Natural killer cell treated with Interleukin-12 subunit alpha and Interleukin-12 subunit beta and Interleukin-15 and Interleukin-18, amount 100 ng/mL, for 72 hours (primary cell): Measurements from ENCODE around the gene TLR7. TPM values are rescaled to one million over a fixed set of nuclear protein-coding genes. Genes with fewer than 3 reads are reported as not detected.

Experiments used
- ATAC-seq, 2 donors: fragments of 150-1000 bp; cut with Tn5 transposase in 1 of 2; sonication (Bioruptor Pico), chemical (Tn5 transposase) in 1 of 2; 2 replicates each; pipeline ENCODE4 v1.10.0; 2021
- DNase-seq: peaks from one replicate; pipeline ENCODE4 v3.0.0; 2022; ENCODE audit warnings: low spot score
- H3K27ac Mint-ChIP-seq, 2 donors: 1 replicate in 1 of 2; 2 replicates in 1 of 2; pipeline ENCODE4 v1.8.0; 2022; ENCODE audit warnings: mixed read lengths in 2 of 2, mild to moderate bottlenecking in 1 of 2, moderate library complexity in 1 of 2
- H3K27me3 Mint-ChIP-seq, 2 donors: 1 replicate in 1 of 2; 2 replicates in 1 of 2; pipeline ENCODE4 v1.8.0; 2022; ENCODE audit warnings: mixed read lengths in 2 of 2
- H3K36me3 Mint-ChIP-seq: one replicate; pipeline ENCODE4 v1.8.0; 2022; ENCODE audit warnings: mixed read lengths
- H3K4me1 Mint-ChIP-seq, 2 donors: 1 replicate in 1 of 2; 2 replicates in 1 of 2; pipeline ENCODE4 v1.8.0; 2022; ENCODE audit warnings: low read depth in 2 of 2, mixed read lengths in 2 of 2, mild to moderate bottlenecking in 1 of 2
- H3K4me3 Mint-ChIP-seq: one replicate; pipeline ENCODE4 v1.8.0; 2022; ENCODE audit warnings: mixed read lengths
- H3K9me3 Mint-ChIP-seq: 2 replicates; pipeline ENCODE4 v1.8.0; 2022; ENCODE audit warnings: mixed read lengths
- total RNA-seq, 2 donors: library from RNA; stranded (reverse); gene quantifications; one replicate each; pipeline ENCODE4 v1.2.3, GENCODE V29; 2022

TLR7 gene
- total RNA-seq, 2 donors from 2014 or later = 0.31 TPM; not detected in 1

- Mint-ChIP-seq H3K9me3 (no peaks in the 10 kb centered on the region), H3K27ac (no peak overlapping the region), H3K27me3 (peaks cover 0 to 20% of the 10 kb centered on the region in 2 donors), H3K4me3 (no peak overlapping the region), H3K4me1 (peaks cover 6 to 11% of the 10 kb centered on the region in 2 donors), H3K36me3 (no peaks in the 10 kb centered on the region)
- no peak for DNase-seq
- ATAC-seq = no peak
Measured at GRCh38 chrX:12896935-12897334, 30.1 kb downstream of the TLR7 start.

- Mint-ChIP-seq H3K27me3 (peaks cover 0 to 21% of the 10 kb centered on the region in 2 donors), H3K27ac (no peak overlapping the region), H3K4me3 (no peak overlapping the region), H3K4me1 (peaks cover 0 to 6% of the 10 kb centered on the region in 2 donors), H3K9me3 (no peaks in the 10 kb centered on the region), H3K36me3 (no peaks in the 10 kb centered on the region)
- DNase-seq (no peak), ATAC-seq (no peak)
Measured at GRCh38 chrX:12898073-12898472, 31.2 kb downstream of the TLR7 start.

- H3K27me3 Mint-ChIP-seq = peaks cover 0 to 17% of the 10 kb centered on the region in 2 donors
Measured at GRCh38 chrX:12899506-12899905, 32.6 kb downstream of the TLR7 start.

GRCh38 chrX:12901486-12901885 lies 34.6 kb downstream of the TLR7 start:
- Mint-ChIP-seq H3K36me3 (no peaks in the 10 kb centered on the region), H3K4me1 (peaks cover 0 to 6% of the 10 kb centered on the region in 2 donors), H3K27me3 (peaks cover 0 to 17% of the 10 kb centered on the region in 2 donors), H3K4me3 (no peak overlapping the region), H3K9me3 (no peaks in the 10 kb centered on the region), H3K27ac (no peak overlapping the region)
- peak in 1 of 2 donors; percentile 65 for ATAC-seq
- DNase-seq = peak; percentile 64

More at GRCh38 chrX:12899506-12899905, 32.6 kb downstream of the TLR7 start:
- ATAC-seq (no peak), DNase-seq (no peak)
- H3K36me3 Mint-ChIP-seq = no peaks in the 10 kb centered on the region
- no peak overlapping the region for H3K27ac Mint-ChIP-seq
- no peaks in the 10 kb centered on the region for H3K9me3 Mint-ChIP-seq
- peaks cover 0 to 6% of the 10 kb centered on the region in 2 donors for H3K4me1 Mint-ChIP-seq
- H3K4me3 Mint-ChIP-seq = no peak overlapping the region

- H3K9me3 Mint-ChIP-seq = no peaks in the 10 kb centered on the region
- DNase-seq (no peak), ATAC-seq (no peak)
- peaks cover 0 to 9% of the 10 kb centered on the region in 2 donors for H3K27me3 Mint-ChIP-seq
- no peaks in the 10 kb centered on the region for H3K36me3 Mint-ChIP-seq
- H3K4me1 Mint-ChIP-seq = peaks cover 0 to 6% of the 10 kb centered on the region in 2 donors
- H3K4me3 Mint-ChIP-seq = no peak overlapping the region
- H3K27ac Mint-ChIP-seq = peak overlapping the region in 1 of 2 donors; percentile 64
Measured at GRCh38 chrX:12903646-12904045, 36.8 kb downstream of the TLR7 start.

GRCh38 chrX:12906046-12906761 lies 39.3 kb downstream of the TLR7 start, which contains the start of gene TLR8:
TLR8 (plus strand) TSS chrX:12906620; CDS start chrX:12906707, 87 bp downstream.
- H3K4me1 Mint-ChIP-seq = peaks cover 0 to 10% of the 10 kb centered on the region in 2 donors
- no peak within 1 kb of the TSS for H3K4me3 Mint-ChIP-seq
- ATAC-seq (no peak), DNase-seq (no peak)
- H3K27ac Mint-ChIP-seq = no peak within 1 kb of the TSS
- no peaks in the 10 kb centered on the region for H3K9me3 Mint-ChIP-seq
- peaks cover 0 to 11% of the 10 kb centered on the region in 2 donors for H3K27me3 Mint-ChIP-seq
- no peaks in the 10 kb centered on the region for H3K36me3 Mint-ChIP-seq

- Mint-ChIP-seq H3K36me3 (no peaks in the 10 kb centered on the region), H3K4me3 (no peak overlapping the region), H3K27me3 (peaks cover 0 to 14% of the 10 kb centered on the region in 2 donors), H3K4me1 (peaks cover 7 to 10% of the 10 kb centered on the region in 2 donors), H3K27ac (no peak overlapping the region), H3K9me3 (no peaks in the 10 kb centered on the region)
- ATAC-seq (no peak), DNase-seq (no peak)
Measured at GRCh38 chrX:12910423-12911121, 43.7 kb downstream of the TLR7 start.

- H3K4me1 Mint-ChIP-seq = peaks cover 7 to 10% of the 10 kb centered on the region in 2 donors
- DNase-seq (no peak), ATAC-seq (no peak)
- H3K36me3 Mint-ChIP-seq = no peaks in the 10 kb centered on the region
- no peaks in the 10 kb centered on the region for H3K9me3 Mint-ChIP-seq
- H3K27me3 Mint-ChIP-seq = peaks cover 0 to 14% of the 10 kb centered on the region in 2 donors
- no peak overlapping the region for H3K4me3 Mint-ChIP-seq
- H3K27ac Mint-ChIP-seq = no peak overlapping the region
Measured at GRCh38 chrX:12911122-12911470, 44.2 kb downstream of the TLR7 start.

GRCh38 chrX:12912791-12913482 lies 46.1 kb downstream of the TLR7 start:
- Mint-ChIP-seq H3K4me3 (no peak overlapping the region), H3K4me1 (peaks cover 7 to 10% of the 10 kb centered on the region in 2 donors), H3K36me3 (no peaks in the 10 kb centered on the region), H3K27me3 (peaks cover 0 to 17% of the 10 kb centered on the region in 2 donors), H3K27ac (no peak overlapping the region), H3K9me3 (no peaks in the 10 kb centered on the region)
- DNase-seq = no peak
- no peak for ATAC-seq

GRCh38 chrX:12917753-12918152 lies 50.9 kb downstream of the TLR7 start:
- H3K27ac Mint-ChIP-seq = no peak overlapping the region
- H3K4me3 Mint-ChIP-seq = no peak overlapping the region
- H3K4me1 Mint-ChIP-seq = peaks cover 0 to 10% of the 10 kb centered on the region in 2 donors
- no peaks in the 10 kb centered on the region for H3K9me3 Mint-ChIP-seq
- peaks cover 0 to 34% of the 10 kb centered on the region in 2 donors for H3K27me3 Mint-ChIP-seq
- DNase-seq (no peak), ATAC-seq (no peak)
- no peaks in the 10 kb centered on the region for H3K36me3 Mint-ChIP-seq

- H3K9me3 Mint-ChIP-seq = no peaks in the 10 kb centered on the region
- H3K27ac Mint-ChIP-seq = peak overlapping the region; percentile 66 to 81
- no peaks in the 10 kb centered on the region for H3K36me3 Mint-ChIP-seq
- no peak for DNase-seq
- peaks cover 0 to 30% of the 10 kb centered on the region in 2 donors for H3K27me3 Mint-ChIP-seq
- H3K4me3 Mint-ChIP-seq = peak overlapping the region; percentile 21
- ATAC-seq = peak; percentile 87 to 88
- H3K4me1 Mint-ChIP-seq = peaks cover 0 to 10% of the 10 kb centered on the region in 2 donors
Measured at GRCh38 chrX:12919051-12919450, 52.2 kb downstream of the TLR7 start.

- peak overlapping the region; percentile 21 for H3K4me3 Mint-ChIP-seq
- ATAC-seq = no peak
- H3K27me3 Mint-ChIP-seq = peaks cover 0 to 32% of the 10 kb centered on the region in 2 donors
- no peak for DNase-seq
- H3K36me3 Mint-ChIP-seq = no peaks in the 10 kb centered on the region
- no peaks in the 10 kb centered on the region for H3K9me3 Mint-ChIP-seq
- H3K4me1 Mint-ChIP-seq = peaks cover 0 to 10% of the 10 kb centered on the region in 2 donors
- peak overlapping the region; percentile 66 to 81 for H3K27ac Mint-ChIP-seq
Measured at GRCh38 chrX:12919620-12920019, 52.7 kb downstream of the TLR7 start.

GRCh38 chrX:12920990-12921389 lies 54.1 kb downstream of the TLR7 start:
- Mint-ChIP-seq H3K4me1 (peaks cover 0 to 10% of the 10 kb centered on the region in 2 donors), H3K9me3 (no peaks in the 10 kb centered on the region), H3K27ac (no peak overlapping the region), H3K36me3 (no peaks in the 10 kb centered on the region), H3K27me3 (peaks cover 0 to 37% of the 10 kb centered on the region in 2 donors), H3K4me3 (no peak overlapping the region)
- DNase-seq = no peak
- ATAC-seq = no peak
